GM13976 (cell line): ENCODE data around the gene KIAA1958.

Experiments
- DNase-seq: peaks from one replicate; pipeline ENCODE4 v3.0.0; 2012; ENCODE audit warnings: low spot score
- CTCF ChIP-seq: IDR thresholded peaks from 2 replicates; pipeline ENCODE4 v1.5.1; 2012; ENCODE audit warnings: borderline replicate concordance, mild to moderate bottlenecking; ENCODE audit not compliant: insufficient read depth; ENCODE audit errors: extremely low read depth, missing control alignments, control extremely low read depth
- in situ Hi-C: fragments of 300-500 bp; cut with MboI; formaldehyde crosslinking; loops from one replicate; pipeline ENCODE4 v1.12.0; 2022; ENCODE audit warnings: low sequenced_read_pairs, mixed read lengths, inconsistent platforms; ENCODE audit not compliant: unreplicated experiment

Gene KIAA1958

DNA sequence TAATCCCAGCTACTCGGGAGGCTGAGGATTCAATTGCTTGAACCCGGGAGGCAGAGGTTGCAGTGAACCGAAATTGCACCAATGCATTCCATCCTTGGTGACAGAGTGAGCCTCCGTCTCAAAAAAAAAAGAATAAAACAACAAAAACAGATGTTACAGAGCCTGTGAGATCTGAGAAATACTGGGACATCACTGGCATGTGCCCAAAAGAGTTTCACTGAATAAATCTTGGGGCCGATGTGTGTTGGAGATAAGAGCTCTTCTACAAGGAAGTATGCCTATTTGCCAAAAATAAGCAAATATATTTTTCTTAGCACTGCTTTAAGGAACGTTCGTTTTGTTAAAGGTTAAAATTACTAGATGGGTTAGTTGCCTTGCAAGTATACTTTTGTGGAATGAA, 55.1 kb downstream of the KIAA1958 start:
- in situ Hi-C loops, result no loop called here
- no peak for DNase-seq
- no peak for TF ChIP-seq CTCF

GRCh38 chr9:112542593-112543292, 56.1 kb downstream of the KIAA1958 start:
- no peak for TF ChIP-seq CTCF
- DNase-seq, result no peak
- in situ Hi-C loops, result no loop called here

DNA sequence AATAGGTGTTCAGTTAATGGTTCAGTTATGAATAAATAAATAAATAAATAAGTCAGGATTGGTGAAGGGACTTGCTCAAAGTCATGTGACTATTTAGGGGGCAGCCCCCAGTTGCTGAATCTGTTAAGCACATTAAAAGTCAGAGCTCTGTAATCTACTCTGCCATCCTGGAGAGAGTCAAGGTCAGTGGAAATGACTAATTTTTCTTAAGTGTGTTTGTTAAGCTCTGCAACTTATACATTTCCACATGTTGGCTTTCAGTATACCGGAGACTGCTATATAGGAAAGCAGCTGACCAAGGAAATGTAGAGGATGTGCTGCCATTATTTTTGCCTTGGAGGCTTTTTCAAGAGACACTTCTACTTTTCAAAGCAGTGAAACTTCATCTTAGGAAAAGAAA, 57.9 kb downstream of the KIAA1958 start:
- in situ Hi-C loops, result no loop called here
- DNase-seq, result no peak
- no peak for TF ChIP-seq CTCF

DNA sequence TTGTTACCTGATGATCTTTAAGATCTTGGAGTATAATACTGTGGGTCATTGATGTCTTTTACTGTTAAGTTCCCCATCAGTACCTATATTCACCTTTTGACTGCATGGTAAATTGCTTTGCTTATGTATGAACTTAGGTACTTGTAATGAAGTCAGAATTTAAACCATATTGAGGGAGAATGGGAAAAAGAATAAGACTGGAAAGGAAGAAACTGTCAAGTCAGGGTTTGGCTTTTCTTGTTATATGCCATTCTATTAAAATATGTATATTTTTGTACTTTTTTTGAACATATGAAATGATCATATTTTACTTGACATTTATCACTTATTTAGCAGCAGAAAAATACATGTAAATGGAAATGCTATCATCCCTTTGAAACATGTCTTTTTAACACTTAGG, 58.6 kb downstream of the KIAA1958 start:
- TF ChIP-seq CTCF, result no peak
- no peak for DNase-seq
- in situ Hi-C loops, result no loop called here

GRCh38 chr9:112546149-112547012, 59.8 kb downstream of the KIAA1958 start:
- in situ Hi-C loops, result no loop called here

DNA sequence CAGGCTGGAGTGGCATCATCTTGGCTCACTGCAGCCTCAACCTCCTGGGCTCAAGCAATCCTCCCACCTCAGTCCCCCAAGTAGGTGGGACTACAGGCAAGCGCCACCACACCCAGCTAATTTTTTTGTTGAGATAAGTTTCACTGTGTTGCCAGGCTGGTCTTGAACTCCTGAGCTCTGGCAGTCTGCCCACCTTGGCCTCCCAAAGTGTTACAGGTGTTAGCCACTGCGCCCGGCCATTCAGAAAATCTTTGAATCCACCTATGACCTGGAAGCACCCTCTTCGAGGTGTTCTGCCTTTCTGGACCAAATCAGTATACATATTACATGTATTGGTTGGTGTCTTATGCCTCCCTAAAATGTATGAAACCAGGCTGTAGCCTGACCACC, 61.4 kb downstream of the KIAA1958 start:
- in situ Hi-C loops, result no loop called here
- DNase-seq, result no peak
- no peak for TF ChIP-seq CTCF

More at GRCh38 chr9:112546149-112547012, 59.8 kb downstream of the KIAA1958 start:
- TF ChIP-seq CTCF, result no peak
- no peak for DNase-seq
